Measurements from ENCODE around the gene CNTN5. TPM values are rescaled to one million over a fixed set of nuclear protein-coding genes. Genes with fewer than 3 reads are reported as not detected.

CNTN5 gene
- total and polyA plus RNA-seq, 10 of the 15 experiments (the other 5 are each of a cell fraction or from before 2014, with no cell fraction given): 0.01 TPM; not detected in 9

- RAD21 ChIA-PET (ENCODE audit: unreplicated experiment): no interaction called here
- Histone ChIP-seq H3K4me3 (no peak overlapping the region), H3K9ac (ENCODE audit: control insufficient read depth, insufficient read depth, low read length) (no peak overlapping the region), H3K36me3 (ENCODE audit: control insufficient read depth in 2 of 2, insufficient read depth in 2 of 2, low read length in 1 of 2) (no peaks in the 10 kb centered on the region), H3K9me3 (replicated peaks; ENCODE audit: control insufficient read depth, insufficient read depth, low read length) (no peaks in the 10 kb centered on the region), H3K4me2 (ENCODE audit: control insufficient read depth, insufficient read depth) (no peak overlapping the region), H2AFZ (ENCODE audit: control insufficient read depth, low read depth, low read length) (no peak overlapping the region), H4K20me1 (ENCODE audit: control insufficient read depth, insufficient read depth) (no peaks in the 10 kb centered on the region), H3K79me2 (ENCODE audit: control insufficient read depth, insufficient read depth, low read length) (no peaks in the 10 kb centered on the region), H3K4me1 (ENCODE audit: control insufficient read depth, insufficient read depth, low read length) (no peaks in the 10 kb centered on the region), H3K27ac (ENCODE audit: control insufficient read depth, insufficient read depth) (no peak overlapping the region), H3K27me3 (replicated peaks in 1 of 2; ENCODE audit: control insufficient read depth in 2 of 2, insufficient read depth in 2 of 2, low read length in 1 of 2) (no peaks in the 10 kb centered on the region)
- intact Hi-C loops (cut with micrococcal nuclease; ENCODE audit: unreplicated experiment) (no loop called here), in situ Hi-C loops (cut with MboI) (no loop called here)
- DNase-seq (ENCODE audit: low read depth, low spot score) (no peak), FAIRE-seq (no peak), ATAC-seq (no peak)
- POLR2A ChIA-PET: no interaction called here
- no TSS peak for BruUV-seq (replicated peaks)
- 43% methylated on average over 8 of the region's 8 CpGs for WGBS (ENCODE audit: insufficient coverage, insufficient replicate concordance, low lambda C conversion rate, missing lambda C conversion rate)
- SMC1A ChIA-PET (ENCODE audit: uncharacterized antibody, unreplicated experiment): no interaction called here
- CTCF ChIA-PET: no interaction called here
- no peak for TF ChIP-seq SREBF1 (IDR thresholded peaks at IDR 0.05; ENCODE audit: low read length)
- TF ChIP-seq RFX5 (IDR thresholded peaks at IDR 0.05; ENCODE audit: low read depth, low read length): no peak
- no peak for TF ChIP-seq STAT3 (IDR thresholded peaks at IDR 0.05; ENCODE audit: low read depth, low read length)
- no peak for TF ChIP-seq HDGF (IDR thresholded peaks at IDR 0.05)
- TF ChIP-seq RUNX3 (IDR thresholded peaks at IDR 0.05; ENCODE audit: low read length): no peak
- TF ChIP-seq MTA3 (IDR thresholded peaks at IDR 0.05; ENCODE audit: borderline replicate concordance, low read length): no peak
- no peak for TF ChIP-seq MTA2 (IDR thresholded peaks at IDR 0.05; ENCODE audit: low read depth)
- TF ChIP-seq ZNF24 (IDR thresholded peaks at IDR 0.05): no peak
- TF ChIP-seq DPF2 (IDR thresholded peaks at IDR 0.05): no peak
- no peak for TF ChIP-seq GATAD2B (conservative IDR thresholded peaks at IDR 0.05; ENCODE audit: low read depth)
- TF ChIP-seq, protein P1, sequence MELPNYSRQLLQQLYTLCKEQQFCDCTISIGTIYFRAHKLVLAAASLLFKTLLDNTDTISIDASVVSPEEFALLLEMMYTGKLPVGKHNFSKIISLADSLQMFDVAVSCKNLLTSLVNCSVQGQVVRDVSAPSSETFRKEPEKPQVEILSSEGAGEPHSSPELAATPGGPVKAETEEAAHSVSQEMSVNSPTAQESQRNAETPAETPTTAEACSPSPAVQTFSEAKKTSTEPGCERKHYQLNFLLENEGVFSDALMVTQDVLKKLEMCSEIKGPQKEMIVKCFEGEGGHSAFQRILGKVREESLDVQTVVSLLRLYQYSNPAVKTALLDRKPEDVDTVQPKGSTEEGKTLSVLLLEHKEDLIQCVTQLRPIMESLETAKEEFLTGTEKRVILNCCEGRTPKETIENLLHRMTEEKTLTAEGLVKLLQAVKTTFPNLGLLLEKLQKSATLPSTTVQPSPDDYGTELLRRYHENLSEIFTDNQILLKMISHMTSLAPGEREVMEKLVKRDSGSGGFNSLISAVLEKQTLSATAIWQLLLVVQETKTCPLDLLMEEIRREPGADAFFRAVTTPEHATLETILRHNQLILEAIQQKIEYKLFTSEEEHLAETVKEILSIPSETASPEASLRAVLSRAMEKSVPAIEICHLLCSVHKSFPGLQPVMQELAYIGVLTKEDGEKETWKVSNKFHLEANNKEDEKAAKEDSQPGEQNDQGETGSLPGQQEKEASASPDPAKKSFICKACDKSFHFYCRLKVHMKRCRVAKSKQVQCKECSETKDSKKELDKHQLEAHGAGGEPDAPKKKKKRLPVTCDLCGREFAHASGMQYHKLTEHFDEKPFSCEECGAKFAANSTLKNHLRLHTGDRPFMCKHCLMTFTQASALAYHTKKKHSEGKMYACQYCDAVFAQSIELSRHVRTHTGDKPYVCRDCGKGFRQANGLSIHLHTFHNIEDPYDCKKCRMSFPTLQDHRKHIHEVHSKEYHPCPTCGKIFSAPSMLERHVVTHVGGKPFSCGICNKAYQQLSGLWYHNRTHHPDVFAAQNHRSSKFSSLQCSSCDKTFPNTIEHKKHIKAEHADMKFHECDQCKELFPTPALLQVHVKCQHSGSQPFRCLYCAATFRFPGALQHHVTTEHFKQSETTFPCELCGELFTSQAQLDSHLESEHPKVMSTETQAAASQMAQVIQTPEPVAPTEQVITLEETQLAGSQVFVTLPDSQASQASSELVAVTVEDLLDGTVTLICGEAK (IDR thresholded peaks at IDR 0.05; ENCODE audit: borderline replicate concordance): no peak
- no peak for TF ChIP-seq MEF2B (IDR thresholded peaks at IDR 0.05; ENCODE audit: partially characterized antibody, poor library complexity, severe bottlenecking)
- no peak for TF ChIP-seq SPI1 (IDR thresholded peaks at IDR 0.05; ENCODE audit: borderline replicate concordance, insufficient read depth, low read depth, low read length)
- no peak for TF ChIP-seq E2F4 (IDR thresholded peaks at IDR 0.05; ENCODE audit: low read depth, low read length)
- TF ChIP-seq, protein P2, sequence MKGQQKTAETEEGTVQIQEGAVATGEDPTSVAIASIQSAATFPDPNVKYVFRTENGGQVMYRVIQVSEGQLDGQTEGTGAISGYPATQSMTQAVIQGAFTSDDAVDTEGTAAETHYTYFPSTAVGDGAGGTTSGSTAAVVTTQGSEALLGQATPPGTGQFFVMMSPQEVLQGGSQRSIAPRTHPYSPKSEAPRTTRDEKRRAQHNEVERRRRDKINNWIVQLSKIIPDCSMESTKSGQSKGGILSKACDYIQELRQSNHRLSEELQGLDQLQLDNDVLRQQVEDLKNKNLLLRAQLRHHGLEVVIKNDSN (IDR thresholded peaks at IDR 0.05; ENCODE audit: borderline replicate concordance, extremely low read length, insufficient read depth, low read depth, low read length): no peak
- no peak for TF ChIP-seq SMAD5 (IDR thresholded peaks at IDR 0.05; ENCODE audit: low read depth)
- no peak for TF ChIP-seq IKZF1 (conservative IDR thresholded peaks at IDR 0.05)
- TF ChIP-seq EZH2 (IDR thresholded peaks at IDR 0.05; ENCODE audit: borderline replicate concordance, control insufficient read depth, low read depth, low read length): no peak
Observed at GRCh38 chr11:99240192-99241030, 219.7 kb downstream of the CNTN5 start.
